ENCODE measurements around the gene SMARCAD1. TPM values are rescaled to one million over a fixed set of nuclear protein-coding genes. Genes with fewer than 3 reads are reported as not detected.

The SMARCAD1 gene
- total and polyA plus RNA-seq, 9 of the 15 experiments (the other 6 are each of a cell fraction or from before 2014, with no cell fraction given): 11.2 to 52.2 (median 34.6) TPM

DNA sequence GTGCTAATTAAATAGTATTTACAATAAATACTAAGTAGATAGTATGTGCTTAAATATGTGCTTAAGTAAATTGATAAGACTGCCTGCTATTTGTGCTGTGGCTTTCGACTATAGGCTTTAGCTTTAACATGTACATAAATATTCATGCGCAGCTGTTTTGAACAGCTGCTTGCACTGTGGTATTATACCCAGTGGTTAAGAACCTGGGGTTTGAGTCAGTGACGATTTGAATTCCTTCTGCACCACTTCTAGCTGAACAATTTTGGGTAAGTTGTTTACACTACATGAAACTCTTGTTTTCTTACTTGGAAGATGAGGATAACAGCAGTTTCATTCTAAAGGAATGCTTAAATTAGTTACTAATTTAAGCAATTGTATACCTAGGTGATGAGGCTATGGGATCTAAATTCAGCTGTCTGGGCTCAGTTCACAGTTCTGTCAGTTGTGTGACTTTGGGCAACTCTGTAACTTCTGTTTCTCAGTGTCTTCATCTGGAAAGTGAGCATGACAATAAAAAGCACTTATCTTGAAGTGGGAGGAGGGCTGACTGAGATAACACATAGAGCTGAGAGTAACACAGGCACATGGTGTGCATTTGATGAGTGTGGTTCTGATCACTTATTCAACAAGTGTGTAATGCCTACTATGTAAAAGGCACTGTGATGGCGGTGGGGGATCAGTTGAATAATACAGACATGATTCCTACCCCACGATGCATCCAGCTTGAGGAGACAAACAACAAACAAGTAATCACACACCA lies 98.0 kb downstream of the SMARCAD1 start:
- Histone ChIP-seq H3K9me3 (replicated peaks; ENCODE audit: control insufficient read depth, insufficient read depth, low read depth, low read length) (no peaks in the 10 kb centered on the region), H3K4me1 (replicated peaks in 1 of 2; ENCODE audit: control insufficient read depth in 2 of 2, insufficient read depth in 2 of 2, low read length in 2 of 2) (peaks cover 0 to 13% of the 10 kb centered on the region in 2 experiments; a peak in 2 of 5 replicates), H2AFZ (ENCODE audit: low read depth, low read length) (peak overlapping the region; percentile 32; the same call in 1 of the 2 replicates), H3K9me1 (ENCODE audit: control insufficient read depth, insufficient read depth, low read length) (no peaks in the 10 kb centered on the region), H3K27ac (ENCODE audit: extremely low read depth, low read depth, low read length) (no peak overlapping the region), H3K4me3 (no peak overlapping the region), H3K9ac (ENCODE audit: insufficient read depth in 1 of 2, low read depth in 2 of 2, low read length in 2 of 2) (no peak overlapping the region), H3K79me2 (ENCODE audit: control insufficient read depth, insufficient read depth, low read length) (no peaks in the 10 kb centered on the region), H4K20me1 (replicated peaks; ENCODE audit: control insufficient read depth, insufficient read depth, low read length) (no peaks in the 10 kb centered on the region), H3K4me2 (ENCODE audit: insufficient read depth, low read length) (no peak overlapping the region), H3K27me3 (ENCODE audit: control insufficient read depth in 2 of 2, insufficient read depth in 2 of 2, low read length in 2 of 2) (no peaks in the 10 kb centered on the region), H3K36me3 (ENCODE audit: control insufficient read depth, insufficient read depth, low read length) (no peaks in the 10 kb centered on the region)
- intact Hi-C loops (cut with micrococcal nuclease): loop anchor here (2.0 kb wide), 2 partner anchors 85 to 291 kb away; no protein-coding TSS in a partner anchor
- WGBS (ENCODE audit: insufficient coverage, low coverage, missing lambda C conversion rate): 28% methylated on average over 5 of the region's 5 CpGs
- in situ Hi-C loops (cut with MboI): loop anchor here (10.0 kb wide), 1 partner anchor 289 kb away; no protein-coding TSS in a partner anchor
- ChIA-PET CTCF (ENCODE audit: low intra/inter-chr PET ratio) (interaction anchor here (0.6 kb wide), 1 partner anchor 71 kb away, joined by 3 read pairs; no protein-coding TSS in a partner anchor), POLR2A (no interaction called here)
- FAIRE-seq (peak; percentile 56), ATAC-seq (peak; percentile 59), DNase-seq (ENCODE audit: extremely low read depth in 1 of 4, low spot score in 3 of 4) (peak in 2 of 4 experiments; percentile 11 to 19)
- TF ChIP-seq RBBP5 (IDR thresholded peaks at IDR 0.05; ENCODE audit: borderline replicate concordance, insufficient read depth, low read length, poor library complexity, severe bottlenecking) (no peak), SOX6 (IDR thresholded peaks at IDR 0.05) (peak; percentile 20; the same call in 1 of the 2 replicates), L3MBTL2 (IDR thresholded peaks at IDR 0.05) (peak; percentile 44; the same call in 1 of the 2 replicates), CREM (IDR thresholded peaks at IDR 0.05; ENCODE audit: low read depth) (0 out of 2 replicates have a peak, but pooled peaks have one; percentile 9)
- TF ChIP-seq, protein P1, sequence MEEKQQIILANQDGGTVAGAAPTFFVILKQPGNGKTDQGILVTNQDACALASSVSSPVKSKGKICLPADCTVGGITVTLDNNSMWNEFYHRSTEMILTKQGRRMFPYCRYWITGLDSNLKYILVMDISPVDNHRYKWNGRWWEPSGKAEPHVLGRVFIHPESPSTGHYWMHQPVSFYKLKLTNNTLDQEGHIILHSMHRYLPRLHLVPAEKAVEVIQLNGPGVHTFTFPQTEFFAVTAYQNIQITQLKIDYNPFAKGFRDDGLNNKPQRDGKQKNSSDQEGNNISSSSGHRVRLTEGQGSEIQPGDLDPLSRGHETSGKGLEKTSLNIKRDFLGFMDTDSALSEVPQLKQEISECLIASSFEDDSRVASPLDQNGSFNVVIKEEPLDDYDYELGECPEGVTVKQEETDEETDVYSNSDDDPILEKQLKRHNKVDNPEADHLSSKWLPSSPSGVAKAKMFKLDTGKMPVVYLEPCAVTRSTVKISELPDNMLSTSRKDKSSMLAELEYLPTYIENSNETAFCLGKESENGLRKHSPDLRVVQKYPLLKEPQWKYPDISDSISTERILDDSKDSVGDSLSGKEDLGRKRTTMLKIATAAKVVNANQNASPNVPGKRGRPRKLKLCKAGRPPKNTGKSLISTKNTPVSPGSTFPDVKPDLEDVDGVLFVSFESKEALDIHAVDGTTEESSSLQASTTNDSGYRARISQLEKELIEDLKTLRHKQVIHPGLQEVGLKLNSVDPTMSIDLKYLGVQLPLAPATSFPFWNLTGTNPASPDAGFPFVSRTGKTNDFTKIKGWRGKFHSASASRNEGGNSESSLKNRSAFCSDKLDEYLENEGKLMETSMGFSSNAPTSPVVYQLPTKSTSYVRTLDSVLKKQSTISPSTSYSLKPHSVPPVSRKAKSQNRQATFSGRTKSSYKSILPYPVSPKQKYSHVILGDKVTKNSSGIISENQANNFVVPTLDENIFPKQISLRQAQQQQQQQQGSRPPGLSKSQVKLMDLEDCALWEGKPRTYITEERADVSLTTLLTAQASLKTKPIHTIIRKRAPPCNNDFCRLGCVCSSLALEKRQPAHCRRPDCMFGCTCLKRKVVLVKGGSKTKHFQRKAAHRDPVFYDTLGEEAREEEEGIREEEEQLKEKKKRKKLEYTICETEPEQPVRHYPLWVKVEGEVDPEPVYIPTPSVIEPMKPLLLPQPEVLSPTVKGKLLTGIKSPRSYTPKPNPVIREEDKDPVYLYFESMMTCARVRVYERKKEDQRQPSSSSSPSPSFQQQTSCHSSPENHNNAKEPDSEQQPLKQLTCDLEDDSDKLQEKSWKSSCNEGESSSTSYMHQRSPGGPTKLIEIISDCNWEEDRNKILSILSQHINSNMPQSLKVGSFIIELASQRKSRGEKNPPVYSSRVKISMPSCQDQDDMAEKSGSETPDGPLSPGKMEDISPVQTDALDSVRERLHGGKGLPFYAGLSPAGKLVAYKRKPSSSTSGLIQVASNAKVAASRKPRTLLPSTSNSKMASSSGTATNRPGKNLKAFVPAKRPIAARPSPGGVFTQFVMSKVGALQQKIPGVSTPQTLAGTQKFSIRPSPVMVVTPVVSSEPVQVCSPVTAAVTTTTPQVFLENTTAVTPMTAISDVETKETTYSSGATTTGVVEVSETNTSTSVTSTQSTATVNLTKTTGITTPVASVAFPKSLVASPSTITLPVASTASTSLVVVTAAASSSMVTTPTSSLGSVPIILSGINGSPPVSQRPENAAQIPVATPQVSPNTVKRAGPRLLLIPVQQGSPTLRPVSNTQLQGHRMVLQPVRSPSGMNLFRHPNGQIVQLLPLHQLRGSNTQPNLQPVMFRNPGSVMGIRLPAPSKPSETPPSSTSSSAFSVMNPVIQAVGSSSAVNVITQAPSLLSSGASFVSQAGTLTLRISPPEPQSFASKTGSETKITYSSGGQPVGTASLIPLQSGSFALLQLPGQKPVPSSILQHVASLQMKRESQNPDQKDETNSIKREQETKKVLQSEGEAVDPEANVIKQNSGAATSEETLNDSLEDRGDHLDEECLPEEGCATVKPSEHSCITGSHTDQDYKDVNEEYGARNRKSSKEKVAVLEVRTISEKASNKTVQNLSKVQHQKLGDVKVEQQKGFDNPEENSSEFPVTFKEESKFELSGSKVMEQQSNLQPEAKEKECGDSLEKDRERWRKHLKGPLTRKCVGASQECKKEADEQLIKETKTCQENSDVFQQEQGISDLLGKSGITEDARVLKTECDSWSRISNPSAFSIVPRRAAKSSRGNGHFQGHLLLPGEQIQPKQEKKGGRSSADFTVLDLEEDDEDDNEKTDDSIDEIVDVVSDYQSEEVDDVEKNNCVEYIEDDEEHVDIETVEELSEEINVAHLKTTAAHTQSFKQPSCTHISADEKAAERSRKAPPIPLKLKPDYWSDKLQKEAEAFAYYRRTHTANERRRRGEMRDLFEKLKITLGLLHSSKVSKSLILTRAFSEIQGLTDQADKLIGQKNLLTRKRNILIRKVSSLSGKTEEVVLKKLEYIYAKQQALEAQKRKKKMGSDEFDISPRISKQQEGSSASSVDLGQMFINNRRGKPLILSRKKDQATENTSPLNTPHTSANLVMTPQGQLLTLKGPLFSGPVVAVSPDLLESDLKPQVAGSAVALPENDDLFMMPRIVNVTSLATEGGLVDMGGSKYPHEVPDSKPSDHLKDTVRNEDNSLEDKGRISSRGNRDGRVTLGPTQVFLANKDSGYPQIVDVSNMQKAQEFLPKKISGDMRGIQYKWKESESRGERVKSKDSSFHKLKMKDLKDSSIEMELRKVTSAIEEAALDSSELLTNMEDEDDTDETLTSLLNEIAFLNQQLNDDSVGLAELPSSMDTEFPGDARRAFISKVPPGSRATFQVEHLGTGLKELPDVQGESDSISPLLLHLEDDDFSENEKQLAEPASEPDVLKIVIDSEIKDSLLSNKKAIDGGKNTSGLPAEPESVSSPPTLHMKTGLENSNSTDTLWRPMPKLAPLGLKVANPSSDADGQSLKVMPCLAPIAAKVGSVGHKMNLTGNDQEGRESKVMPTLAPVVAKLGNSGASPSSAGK (IDR thresholded peaks at IDR 0.05): 0 out of 2 replicates have a peak, but pooled peaks have one; percentile 23
- no TSS peak for BruUV-seq (replicated peaks)

All from K562 (cell line).